Hippocampal formation (tissue), 2 donors: ENCODE results near the gene CGREF1.
"Not testable (repeated sequence)": the region's sequence is repeated elsewhere in the genome, so short reads cannot be mapped to it uniquely, and the experiment has no call there.

Experiments used
- DNase-seq, 2 donors: peaks; one replicate each; lab custom pipeline; 2025; lab: John Stamatoyannopoulos, UW

The CGREF1 gene

DNA sequence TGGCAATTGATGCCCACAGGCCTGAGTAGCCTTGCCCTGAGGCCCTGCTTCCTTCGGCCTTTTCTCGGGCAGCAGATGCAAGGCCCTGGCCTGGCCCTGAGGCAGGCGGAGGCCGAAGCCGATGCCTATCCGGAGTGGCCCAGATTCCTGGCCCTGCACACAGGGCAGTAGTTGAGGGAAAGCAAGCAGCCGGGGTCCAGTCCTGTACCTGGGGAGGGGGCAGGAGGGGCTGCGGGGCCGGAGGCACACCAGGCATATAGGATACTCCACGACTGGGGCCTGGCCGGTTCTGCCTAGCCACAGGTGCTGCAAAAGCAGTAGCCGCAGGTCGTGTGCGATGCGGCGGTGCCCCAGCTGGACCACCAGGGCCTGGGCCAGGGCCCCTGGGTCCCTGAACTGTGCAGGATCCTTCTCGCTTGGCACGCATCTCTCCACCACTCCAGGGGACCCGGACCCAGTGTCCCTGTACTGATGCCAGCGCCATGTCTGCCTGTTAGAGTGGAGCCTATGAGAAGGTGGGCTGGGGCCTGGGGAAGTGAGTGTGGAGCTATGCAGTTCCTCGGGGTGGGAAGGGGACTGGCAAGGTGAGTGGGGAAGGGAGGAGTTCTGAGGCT, 18.5 kb upstream of the CGREF1 start:
- no peak for DNase-seq

DNA sequence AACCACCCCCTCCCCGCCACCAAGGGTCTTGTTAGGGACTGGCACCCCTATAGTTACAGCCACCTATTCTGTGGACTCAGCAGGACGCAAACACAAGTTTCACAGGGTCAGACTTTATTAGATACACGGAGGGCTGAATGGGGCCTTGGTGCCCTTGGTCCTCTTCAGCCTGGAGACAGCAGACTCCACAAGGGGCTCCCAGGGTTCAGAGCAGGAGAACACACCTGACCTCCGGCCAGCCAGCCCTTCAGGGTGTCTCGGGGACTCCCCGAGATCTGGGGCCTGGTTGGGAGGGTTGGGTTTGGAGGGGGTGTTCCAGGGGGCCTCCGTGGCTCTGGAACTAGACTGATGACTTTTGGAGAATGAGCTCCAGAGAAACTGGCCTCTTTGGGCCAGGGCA, 17.8 kb upstream of the CGREF1 start:
- DNase-seq: no peak

DNA sequence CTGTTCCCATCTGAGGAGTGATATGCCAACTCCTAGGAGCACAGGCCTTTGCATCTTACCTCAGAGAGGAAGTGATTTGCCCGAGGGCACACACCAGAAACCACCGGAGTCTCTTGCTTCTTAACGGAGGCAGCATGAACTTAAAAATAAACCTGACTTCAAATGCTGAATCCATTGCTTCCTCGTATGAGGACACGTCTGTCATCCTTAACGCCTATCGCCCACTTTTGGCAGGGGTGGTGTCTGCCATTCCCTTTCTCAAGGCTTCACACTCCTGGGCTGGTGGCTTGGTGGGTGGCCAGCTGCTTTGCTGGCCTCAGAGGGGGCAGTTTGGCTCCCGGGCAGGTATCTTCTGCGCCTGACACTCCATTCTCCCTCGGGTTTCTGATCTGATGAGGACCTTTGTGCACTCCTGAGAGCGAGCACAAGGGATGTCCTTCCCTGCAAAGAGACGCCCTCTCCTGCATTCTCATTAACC, 16.6 kb upstream of the CGREF1 start:
- no peak for DNase-seq

DNA sequence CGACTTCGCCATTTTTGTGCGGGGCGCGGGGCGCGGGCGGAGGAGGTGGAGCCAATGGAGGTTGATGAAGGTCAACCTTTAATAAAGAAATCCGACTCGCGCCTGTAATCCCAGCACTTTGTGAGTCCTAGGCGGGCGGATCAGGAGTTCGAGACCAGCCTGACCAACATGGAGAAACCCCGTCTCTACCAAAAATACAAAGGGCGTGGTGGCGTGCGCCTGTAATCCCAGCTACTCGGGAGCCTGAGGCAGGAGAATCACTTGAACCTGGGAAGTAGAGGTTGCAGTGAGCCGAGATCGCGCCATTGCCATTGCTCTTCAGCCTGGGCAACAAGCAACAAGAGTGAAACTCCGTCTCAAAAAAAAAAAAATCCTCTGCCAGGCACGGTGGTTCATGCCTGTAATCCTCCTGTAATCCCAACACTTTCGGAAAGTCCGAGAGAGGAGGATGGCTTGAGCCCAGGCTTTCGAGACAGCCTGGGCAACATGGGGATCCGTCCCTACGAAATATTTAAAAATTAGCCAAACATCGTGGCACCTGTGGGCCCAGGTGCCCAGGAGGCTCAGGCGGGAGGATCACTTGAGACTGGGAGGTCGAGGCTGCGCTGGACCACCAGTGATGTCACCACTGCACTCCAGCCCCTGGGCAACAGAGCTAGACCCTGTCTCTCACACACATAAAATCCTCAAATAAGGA, 16.0 kb upstream of the CGREF1 start:
- DNase-seq: no peak

DNA sequence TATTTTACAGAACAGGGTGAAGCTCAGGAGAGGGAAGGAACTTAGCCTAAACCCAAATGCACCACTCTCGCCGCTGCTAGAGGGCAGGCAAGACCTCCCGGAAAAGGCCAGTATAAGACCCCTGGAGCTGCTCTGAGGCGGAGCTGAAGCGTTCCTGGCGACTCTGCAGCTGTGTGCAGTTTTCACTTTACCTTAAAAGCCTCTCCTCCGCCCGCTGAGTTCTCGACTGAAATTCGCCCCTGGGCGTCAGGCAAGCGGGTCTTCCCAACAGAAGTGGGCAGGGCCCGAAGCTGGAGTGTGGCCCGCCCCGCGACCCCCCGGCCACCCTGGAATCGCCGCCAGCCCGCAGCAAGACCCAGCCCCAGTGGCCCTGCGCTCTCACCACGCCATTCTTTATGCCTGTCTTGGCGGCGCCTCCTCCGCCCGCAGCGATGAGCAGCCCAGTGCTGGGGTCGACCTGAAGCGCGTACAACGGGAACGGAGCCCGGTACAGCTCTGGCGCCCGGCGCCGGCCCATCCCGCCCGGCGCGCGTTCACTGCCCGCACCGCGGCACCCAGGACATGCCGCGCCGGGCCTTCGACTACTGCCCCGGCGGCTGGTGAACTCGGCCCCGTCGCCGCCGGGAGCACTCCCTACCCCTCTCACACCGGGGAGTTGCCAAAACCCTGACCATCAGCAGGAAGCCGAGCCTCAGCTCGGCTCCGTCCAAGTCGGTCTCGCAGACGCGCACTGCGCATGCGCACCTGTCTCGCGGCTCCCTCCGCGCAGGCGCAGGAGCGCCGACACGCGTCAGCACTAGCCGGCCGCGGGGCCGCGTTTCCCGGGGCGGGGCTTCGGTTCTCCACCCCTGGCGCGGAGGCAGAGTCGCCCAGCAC, 15.2 kb upstream of the CGREF1 start, which contains the start of gene PREB:
Gene PREB (minus strand): TSS at position 732 of the 876 bp plus-strand sequence. CDS start 215 bp downstream, at position 517.
- DNase-seq: peak; percentile 89 to 95

DNA sequence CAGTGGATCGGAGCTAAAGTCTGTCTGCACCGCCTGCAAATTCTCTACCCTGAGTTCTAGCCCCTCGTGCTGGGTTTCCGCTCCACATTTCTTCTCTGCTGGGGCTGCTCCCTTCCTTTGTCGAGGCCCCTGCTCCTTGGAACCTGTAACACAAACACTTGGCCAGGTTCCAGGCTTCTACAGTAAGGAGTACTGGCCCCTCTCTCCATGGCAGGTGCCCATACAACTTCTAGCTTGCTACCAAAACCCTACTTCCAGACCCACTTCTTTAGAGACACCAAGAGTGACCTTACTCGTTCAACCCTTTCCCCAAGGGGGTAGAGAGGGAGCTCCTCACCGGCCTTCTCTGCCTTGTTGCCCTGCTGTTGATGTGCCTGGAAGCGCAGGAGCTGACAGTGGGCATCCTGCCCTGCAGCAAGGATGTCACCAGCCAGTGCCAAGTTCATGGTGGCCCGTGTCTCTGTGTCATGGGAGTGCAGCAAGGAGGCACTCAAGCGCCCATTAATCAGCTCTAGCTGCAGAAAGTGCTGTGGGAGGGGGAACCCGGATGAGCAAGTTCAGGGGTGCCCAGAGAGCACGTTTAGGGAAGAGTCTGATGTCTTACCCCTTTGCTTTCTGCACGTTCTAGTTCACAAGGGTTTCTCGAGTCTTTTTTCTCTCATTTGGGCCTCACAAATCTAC, 14.4 kb upstream of the CGREF1 start:
- DNase-seq: no peak

DNA sequence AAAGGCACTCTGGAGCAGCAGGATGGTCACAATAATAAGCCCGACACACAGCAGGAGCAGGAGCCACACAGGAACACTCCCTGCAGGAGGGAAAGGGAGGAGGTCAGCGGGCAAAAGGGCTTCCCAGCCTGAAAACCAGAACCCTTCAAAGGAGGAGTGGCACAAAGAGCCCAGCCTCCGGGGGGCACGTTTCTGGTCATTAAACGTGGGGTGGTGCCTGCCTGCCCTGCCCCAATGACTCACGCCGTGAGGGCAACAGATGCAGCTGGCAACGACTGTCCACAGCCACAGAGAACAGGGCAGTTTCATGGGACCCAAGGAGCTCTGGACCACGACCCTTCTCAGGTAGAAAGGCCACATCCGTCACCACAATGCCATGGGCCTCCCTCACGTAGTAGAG, 12.5 kb upstream of the CGREF1 start:
- no peak for DNase-seq

DNA sequence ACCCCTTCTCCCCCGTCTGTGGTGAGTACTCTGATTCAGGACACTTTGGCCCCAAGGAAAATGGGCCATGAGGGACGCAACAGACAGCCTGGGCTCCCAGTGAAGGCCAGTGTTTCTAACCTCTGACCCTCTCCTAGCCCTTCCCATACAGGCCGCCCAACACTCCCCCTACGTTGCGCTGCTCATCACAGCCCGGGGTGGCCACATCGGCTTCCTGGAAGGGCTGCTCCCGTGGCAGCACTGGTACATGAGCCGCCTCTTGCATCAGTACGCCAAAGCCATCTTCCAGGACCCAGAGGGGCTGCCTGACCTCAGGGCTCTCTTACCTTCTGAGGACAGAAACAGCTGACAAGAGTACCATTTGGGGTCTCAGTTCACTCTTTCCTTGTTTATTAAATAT, 11.5 kb upstream of the CGREF1 start:
- no peak for DNase-seq

DNA sequence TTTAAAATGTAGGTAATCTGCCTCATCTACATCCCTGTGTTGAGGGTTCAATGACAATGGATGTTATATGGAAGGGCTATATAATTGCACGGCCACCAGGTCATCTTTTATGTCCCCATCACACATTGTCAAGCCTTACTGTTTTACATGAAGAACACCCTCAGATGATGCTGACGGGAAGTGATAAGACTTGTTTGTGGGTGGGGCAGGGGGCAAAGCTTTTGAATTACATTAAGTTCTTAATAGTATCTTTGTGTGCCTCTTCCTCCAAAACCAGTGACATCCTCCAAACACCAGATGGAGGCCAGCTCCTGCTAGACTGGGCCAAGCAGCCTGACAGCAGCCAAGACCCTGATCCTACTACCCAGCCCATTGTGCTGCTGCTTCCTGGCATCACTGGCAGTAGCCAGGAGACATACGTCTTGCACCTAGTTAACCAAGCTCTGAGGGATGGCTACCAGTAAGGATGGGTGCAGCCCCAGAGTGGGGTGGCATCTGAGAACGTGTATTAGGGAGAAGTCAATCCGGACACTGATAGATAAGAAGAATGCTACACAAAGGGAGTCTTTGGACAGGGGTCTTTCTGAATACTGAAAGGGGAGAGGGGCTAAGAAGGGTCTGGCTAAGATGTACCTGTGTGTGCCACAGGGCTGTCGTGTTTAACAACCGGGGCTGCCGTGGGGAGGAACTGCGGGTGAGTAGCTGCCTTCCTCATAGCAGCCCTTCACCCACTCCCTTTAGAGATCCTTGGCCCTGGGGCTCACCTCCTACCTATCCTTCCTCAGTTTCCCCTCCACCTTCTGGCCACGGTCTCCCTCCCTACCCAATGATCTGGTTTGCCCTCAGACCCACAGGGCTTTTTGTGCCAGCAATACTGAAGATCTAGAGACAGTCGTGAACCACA, 10.0 kb upstream of the CGREF1 start:
- DNase-seq: no peak

DNA sequence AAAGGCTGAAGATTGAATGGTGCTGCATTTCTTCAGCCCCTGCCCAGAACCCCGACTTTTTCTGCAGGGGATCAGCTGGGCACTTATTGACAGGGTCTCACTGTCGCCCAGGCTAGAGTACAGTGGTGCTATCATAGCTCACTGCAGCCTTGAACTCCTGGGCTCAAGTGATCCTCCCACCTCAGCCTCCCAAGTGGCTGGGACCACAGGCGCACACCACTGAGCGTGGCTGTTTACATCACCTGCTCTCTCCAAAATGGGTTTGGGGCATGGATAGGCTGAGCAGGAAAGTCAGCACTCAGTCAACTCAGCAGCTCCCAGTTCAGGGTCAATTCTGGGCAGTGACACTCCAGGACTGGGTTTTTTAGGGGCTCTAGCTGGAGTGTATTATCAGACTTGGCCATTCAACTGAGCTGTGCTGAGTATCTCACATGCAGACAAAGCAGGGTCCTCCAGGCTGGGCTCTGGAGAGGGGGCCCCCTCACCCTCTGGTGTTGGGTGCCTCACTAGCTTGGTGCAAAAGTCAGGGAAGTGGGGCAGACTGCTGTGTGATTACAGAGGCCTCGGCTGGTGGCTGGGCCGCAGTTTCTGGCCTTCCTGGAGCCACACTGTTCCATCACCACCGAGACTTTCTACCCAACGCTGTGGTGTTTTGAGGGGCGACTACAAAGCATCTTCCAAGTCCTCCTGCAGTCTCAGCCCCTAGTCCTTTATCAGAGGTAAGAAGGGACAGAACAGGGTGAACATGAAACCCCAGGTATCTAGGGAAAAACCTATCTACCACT, 9.1 kb upstream of the CGREF1 start:
- no peak for DNase-seq

DNA sequence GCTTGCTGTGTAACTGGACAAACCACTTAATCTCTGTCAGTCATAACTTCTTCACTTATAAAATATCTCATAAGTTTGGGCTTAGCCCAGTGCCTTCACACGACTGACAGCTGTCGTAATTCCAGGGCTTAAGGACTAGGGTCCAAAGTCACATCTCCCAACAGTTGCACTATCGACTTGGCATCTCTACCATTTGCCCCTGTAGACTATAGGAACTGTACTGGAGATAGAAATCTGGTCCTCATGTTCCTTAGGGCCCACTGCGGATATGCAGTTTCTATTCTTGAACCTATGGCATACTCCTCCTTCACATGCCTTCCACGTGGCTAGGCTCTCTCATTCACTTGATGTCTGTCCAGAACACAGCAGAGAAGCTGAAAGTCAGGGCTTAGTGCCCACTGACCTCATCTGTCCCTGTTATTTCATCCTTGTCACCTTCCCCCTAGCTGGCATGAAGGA, 7.4 kb upstream of the CGREF1 start:
- no peak for DNase-seq

DNA sequence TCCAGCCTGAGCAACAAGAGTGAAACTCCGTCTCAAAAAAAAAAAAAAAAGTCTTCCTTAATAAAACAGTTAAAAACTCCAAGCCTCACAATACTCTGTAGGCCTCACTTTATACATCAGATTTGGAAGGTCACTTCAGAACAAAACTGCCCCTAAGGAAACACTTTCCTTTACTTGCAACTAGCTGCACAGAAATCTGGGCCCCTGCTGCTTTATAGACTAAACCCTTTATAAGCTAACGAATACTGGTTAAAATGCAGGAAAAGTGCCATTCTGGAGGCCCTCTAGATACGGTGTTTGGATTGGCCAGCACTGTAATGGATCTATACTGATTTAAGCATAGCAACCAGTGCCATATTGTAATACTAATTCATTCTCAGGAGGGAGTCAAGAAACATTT, 6.2 kb upstream of the CGREF1 start:
- DNase-seq: no peak

DNA sequence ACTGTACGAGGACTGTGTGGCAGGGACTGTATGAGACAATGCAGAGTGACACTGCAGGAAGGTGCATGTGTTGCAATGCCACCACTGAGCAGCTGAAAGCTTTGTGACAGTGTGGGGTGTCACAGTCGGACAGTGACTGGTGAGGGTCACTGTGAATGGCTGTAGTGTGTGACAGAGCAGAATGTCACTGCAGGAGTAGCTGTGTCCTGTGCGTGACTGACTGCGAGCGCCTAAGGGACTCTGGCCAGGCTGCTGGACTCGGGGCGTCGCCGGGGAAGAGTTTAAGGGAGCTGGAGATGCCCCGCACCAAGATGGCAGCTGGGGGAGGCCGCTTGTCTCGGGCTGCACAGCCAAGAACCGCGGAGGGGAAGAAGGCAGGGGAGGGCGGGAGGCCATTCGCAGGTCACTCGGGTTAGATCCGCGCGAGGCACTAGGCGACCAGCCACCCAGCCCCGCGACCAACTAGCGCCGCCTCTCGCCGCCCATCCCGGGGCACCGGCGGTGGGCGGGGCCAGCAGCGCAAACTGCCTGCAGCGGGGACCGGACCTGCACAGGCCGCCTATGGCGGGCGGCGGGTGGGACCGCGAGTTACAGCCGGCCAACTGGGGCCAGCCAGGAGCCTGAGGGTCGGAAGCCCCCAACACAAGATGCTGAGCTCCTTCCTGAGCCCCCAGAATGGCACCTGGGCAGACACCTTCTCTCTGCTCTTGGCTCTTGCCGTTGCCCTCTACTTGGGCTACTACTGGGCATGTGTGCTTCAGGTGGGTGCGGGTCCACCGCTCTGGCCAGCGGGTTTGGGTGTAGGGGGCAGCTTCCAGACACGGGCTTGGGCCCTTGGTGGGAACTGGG, 4.6 kb upstream of the CGREF1 start, which contains the start of gene ABHD1:
Gene ABHD1 (plus strand): TSS at position 514 of the 849 bp plus-strand sequence. CDS start 134 bp downstream, at position 648.
- DNase-seq: peak; percentile 39 to 70

DNA sequence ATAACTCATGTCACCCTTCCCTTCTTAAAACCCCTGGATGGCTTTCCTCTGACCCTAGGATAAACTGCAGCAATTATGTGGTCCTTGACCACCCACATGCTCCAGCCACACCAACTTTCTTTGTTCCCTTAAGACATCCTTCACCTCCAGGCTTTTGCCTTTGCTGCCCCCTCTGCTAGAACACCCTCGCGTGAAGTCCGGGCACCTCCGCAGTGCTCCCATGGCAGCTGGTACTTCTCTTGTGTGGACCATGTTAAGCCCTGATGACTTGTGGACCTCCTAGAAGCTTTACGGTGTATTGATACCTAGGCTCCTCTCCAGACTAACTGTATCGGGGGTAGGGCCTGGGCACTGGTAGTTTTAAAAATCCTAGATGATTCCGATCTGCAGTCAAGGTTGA, 3.9 kb upstream of the CGREF1 start:
- DNase-seq: no peak

DNA sequence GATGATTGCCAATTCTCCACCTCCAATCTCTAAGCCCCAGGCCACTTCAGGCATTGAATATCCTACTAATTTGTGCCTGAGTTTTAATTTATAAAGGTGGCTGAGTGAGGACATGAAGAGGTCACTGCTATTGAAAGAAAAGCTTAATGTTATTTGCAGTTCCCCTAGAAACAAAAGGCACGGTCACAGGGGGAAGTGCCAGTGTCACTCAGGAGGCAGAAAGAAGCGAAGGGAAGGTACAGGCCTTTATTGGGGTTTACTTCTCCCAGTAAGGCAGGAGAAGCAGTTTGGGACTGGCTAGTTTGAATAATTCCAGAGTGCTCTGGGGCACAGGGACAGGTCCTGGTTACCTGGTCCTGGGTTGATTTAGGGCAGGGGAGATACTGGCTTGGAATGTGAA, 3.0 kb upstream of the CGREF1 start:
- no peak for DNase-seq

DNA sequence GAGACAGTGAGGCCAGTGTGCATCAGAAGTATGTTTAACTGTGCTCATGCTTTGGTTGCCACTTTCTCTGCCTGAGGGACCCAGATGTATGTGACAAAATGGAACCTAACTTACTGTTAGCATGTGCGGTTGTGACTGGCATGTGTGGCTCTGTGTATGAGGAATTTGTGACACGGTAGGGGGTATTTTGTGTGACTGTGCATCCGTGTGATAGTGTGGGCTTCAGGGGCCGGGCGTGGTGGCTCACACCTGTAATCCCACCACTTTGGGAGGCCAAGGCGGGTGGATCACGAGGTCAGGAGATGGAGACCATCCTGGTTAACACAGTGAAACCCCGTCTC, 372 bp upstream of the CGREF1 start:
- DNase-seq: not testable (repeated sequence)

DNA sequence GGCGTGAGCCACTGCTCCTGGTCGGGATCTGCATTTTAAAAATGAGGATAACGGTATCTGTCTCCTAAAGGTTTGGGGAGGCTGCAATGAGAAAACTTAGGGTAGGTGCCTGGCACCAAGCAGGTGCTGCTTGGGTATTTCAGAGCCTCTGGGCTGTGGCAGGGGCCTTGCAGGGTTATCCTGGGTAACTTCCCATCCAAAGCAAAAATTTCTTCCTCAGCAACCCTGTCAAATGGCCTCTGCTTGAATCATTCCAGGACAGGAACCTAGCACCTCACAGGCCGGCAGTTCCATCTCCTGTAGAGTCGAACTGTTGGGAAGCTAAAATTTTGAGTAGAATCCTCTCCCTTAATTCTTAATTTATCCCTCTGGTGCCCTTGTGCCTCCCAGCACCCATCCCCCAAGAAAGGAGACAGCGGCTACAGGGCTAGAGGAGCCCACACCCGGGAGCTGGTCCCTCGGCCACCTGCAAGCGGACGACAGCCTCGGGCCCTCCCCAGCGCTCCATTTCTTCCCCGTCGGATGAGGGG, 868 bp downstream of the CGREF1 start:
- DNase-seq: no peak

DNA sequence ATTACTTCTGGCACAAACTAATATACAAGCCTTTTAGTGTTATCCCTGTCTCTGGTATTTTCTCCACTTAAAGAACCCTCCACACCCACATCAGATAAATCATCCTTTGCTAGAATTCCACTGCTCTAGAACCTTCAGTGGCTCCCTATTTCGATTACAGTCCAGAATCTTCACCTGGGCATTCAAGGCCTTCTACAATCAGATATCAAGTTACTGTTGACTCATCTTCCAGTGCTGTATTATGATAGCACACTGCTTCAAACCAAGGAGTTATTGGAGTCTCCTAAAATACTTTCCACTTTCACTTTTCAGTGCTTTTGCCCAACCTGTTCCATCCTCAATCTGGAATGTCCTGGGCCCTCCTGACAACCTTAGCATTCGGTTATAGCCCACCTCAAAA, 3.4 kb downstream of the CGREF1 start:
- no peak for DNase-seq
